ENCODE data around the gene GPI. TPM values are rescaled to one million over a fixed set of nuclear protein-coding genes. Genes with fewer than 3 reads are reported as not detected.

Gene GPI
- 622 and 630 TPM in 2 replicates for total RNA-seq

- no peaks in the 10 kb centered on the region for H3K9me3 Mint-ChIP-seq
- intact Hi-C loops (cut with micrococcal nuclease), result loop anchor here (2.0 kb wide), 1 partner anchor 64 kb away; the partner anchor contains the start of gene UBA2
- DNase-seq (ENCODE audit: low spot score), result peak; percentile 64
- H3K4me3 Mint-ChIP-seq (ENCODE audit: low read depth), result peak within 1 kb of the TSS; percentile 100
- no peaks in the 10 kb centered on the region for H3K27me3 Mint-ChIP-seq (ENCODE audit: low read depth)
- peaks cover 53% of the 10 kb centered on the region for H3K4me1 Mint-ChIP-seq (ENCODE audit: low read depth)
- peak within 1 kb of the TSS; percentile 89 for H3K27ac Mint-ChIP-seq
- H3K36me3 Mint-ChIP-seq (ENCODE audit: low read depth), result peaks cover 47% of the 10 kb centered on the region
Measured at GRCh38 chr19:34364830-34365462, at the start of gene GPI. Gene GPI (plus strand): TSS chr19:34365196. CDS start chr19:34365267, 71 bp downstream.

GRCh38 chr19:34316247-34316646, 48.7 kb upstream of the GPI start:
- DNase-seq (ENCODE audit: low spot score), result no peak
- Mint-ChIP-seq H3K4me3 (ENCODE audit: low read depth) (no peak overlapping the region), H3K4me1 (ENCODE audit: low read depth) (peaks cover 4% of the 10 kb centered on the region), H3K27ac (no peak overlapping the region), H3K9me3 (no peaks in the 10 kb centered on the region), H3K27me3 (ENCODE audit: low read depth) (no peaks in the 10 kb centered on the region), H3K36me3 (ENCODE audit: low read depth) (no peaks in the 10 kb centered on the region)
- intact Hi-C loops (cut with micrococcal nuclease), result no loop called here

DNA sequence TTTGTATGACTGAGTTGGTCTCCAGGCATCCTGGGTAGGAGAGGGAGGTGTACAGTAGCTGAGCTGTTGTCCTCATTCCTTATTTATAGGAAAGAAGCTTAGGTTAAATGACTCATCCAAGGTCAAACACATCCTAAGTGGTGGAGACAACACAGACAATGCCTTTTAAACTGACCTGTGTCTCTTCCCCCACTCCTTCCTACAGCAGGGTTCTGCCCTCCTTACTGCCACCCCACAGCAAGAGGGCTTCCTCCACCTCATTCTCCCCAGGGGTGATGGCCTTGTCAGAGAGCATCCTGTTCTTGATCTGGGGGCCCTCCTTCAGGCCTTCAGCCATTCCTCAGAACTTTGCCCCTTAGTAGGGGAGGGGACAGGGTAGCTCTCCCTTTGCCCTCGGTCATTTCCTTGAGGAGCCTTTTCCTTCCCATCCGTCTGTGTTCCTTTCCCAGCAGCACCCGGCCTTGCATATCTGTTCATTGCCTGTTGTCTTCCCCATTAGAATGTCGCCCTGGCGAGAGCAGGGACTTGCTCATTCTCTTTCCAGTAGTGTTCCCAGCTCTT, 48.2 kb upstream of the GPI start:
- H3K27me3 Mint-ChIP-seq (ENCODE audit: low read depth), result no peaks in the 10 kb centered on the region
- H3K4me3 Mint-ChIP-seq (ENCODE audit: low read depth), result no peak overlapping the region
- DNase-seq (ENCODE audit: low spot score), result no peak
- peaks cover 4% of the 10 kb centered on the region for H3K4me1 Mint-ChIP-seq (ENCODE audit: low read depth)
- H3K27ac Mint-ChIP-seq, result no peak overlapping the region
- no peaks in the 10 kb centered on the region for H3K9me3 Mint-ChIP-seq
- intact Hi-C loops (cut with micrococcal nuclease), result no loop called here
- H3K36me3 Mint-ChIP-seq (ENCODE audit: low read depth), result no peaks in the 10 kb centered on the region

DNA sequence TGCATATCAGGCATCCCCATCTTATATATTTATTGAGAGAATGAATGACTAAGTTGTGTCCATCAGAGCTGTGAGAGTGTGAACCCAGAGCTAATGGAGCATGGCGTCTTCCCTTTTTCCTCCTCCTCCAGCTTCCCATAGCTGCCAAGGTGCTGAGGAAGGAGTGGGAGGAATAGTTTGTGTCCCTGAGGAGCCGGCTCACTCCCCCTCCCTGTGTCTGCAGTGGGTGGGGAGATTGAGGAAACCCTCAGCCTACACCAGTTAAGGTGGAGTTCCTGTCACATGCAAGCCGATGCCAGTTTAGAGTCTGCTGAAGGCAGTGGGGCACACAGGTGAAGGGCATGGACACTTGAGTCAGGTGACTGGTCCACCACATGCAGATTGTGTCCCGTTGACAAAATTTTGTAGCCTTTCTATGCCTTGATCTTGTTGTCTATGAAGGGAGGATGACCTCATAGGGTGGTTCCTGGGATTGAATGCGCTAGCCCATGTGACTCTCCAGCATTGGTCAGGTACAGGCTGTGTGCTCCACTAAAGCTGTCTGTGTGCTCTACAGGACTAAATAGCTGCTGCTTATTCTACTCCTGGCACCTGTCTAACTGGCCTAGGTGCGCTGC, 47.6 kb upstream of the GPI start:
- Mint-ChIP-seq H3K9me3 (no peaks in the 10 kb centered on the region), H3K27ac (no peak overlapping the region), H3K36me3 (ENCODE audit: low read depth) (no peaks in the 10 kb centered on the region), H3K4me1 (ENCODE audit: low read depth) (peaks cover 4% of the 10 kb centered on the region), H3K4me3 (ENCODE audit: low read depth) (no peak overlapping the region), H3K27me3 (ENCODE audit: low read depth) (no peaks in the 10 kb centered on the region)
- no peak for DNase-seq (ENCODE audit: low spot score)
- intact Hi-C loops (cut with micrococcal nuclease), result no loop called here

DNA sequence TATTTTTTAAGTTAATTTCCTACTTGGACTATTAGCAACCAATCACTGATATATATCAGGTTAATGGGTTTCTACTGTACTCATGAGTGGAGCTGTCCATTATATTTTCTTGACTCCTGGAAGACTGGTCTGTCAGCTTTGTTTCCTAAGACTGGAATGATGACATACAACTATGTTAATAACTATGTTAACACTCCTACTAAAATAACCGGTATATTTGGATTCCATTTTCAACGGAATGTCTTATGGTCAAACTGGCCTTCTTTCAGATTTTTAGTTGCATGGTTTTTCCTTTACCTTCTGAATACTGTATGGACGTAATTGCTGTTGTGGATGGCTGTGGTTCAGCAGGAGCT, 45.8 kb upstream of the GPI start:
- no peak overlapping the region for H3K27ac Mint-ChIP-seq
- no peak for DNase-seq (ENCODE audit: low spot score)
- peaks cover 4% of the 10 kb centered on the region for H3K4me1 Mint-ChIP-seq (ENCODE audit: low read depth)
- H3K4me3 Mint-ChIP-seq (ENCODE audit: low read depth), result no peak overlapping the region
- H3K9me3 Mint-ChIP-seq, result no peaks in the 10 kb centered on the region
- H3K36me3 Mint-ChIP-seq (ENCODE audit: low read depth), result no peaks in the 10 kb centered on the region
- intact Hi-C loops (cut with micrococcal nuclease), result no loop called here
- no peaks in the 10 kb centered on the region for H3K27me3 Mint-ChIP-seq (ENCODE audit: low read depth)

GRCh38 chr19:34319785-34320184, 45.2 kb upstream of the GPI start:
- Mint-ChIP-seq H3K36me3 (ENCODE audit: low read depth) (no peaks in the 10 kb centered on the region), H3K27ac (no peak overlapping the region), H3K27me3 (ENCODE audit: low read depth) (no peaks in the 10 kb centered on the region), H3K9me3 (no peaks in the 10 kb centered on the region), H3K4me3 (ENCODE audit: low read depth) (no peak overlapping the region), H3K4me1 (ENCODE audit: low read depth) (peaks cover 4% of the 10 kb centered on the region)
- intact Hi-C loops (cut with micrococcal nuclease), result no loop called here
- no peak for DNase-seq (ENCODE audit: low spot score)

- no peaks in the 10 kb centered on the region for H3K9me3 Mint-ChIP-seq
- no peak overlapping the region for H3K27ac Mint-ChIP-seq
Measured at GRCh38 chr19:34320277-34320676, 44.7 kb upstream of the GPI start.

GRCh38 chr19:34321735-34322134, 43.3 kb upstream of the GPI start:
- H3K4me3 Mint-ChIP-seq (ENCODE audit: low read depth), result no peak overlapping the region
- DNase-seq (ENCODE audit: low spot score), result no peak
- intact Hi-C loops (cut with micrococcal nuclease), result no loop called here
- peaks cover 4% of the 10 kb centered on the region for H3K4me1 Mint-ChIP-seq (ENCODE audit: low read depth)
- H3K27me3 Mint-ChIP-seq (ENCODE audit: low read depth), result no peaks in the 10 kb centered on the region
- no peaks in the 10 kb centered on the region for H3K9me3 Mint-ChIP-seq
- H3K27ac Mint-ChIP-seq, result no peak overlapping the region
- no peaks in the 10 kb centered on the region for H3K36me3 Mint-ChIP-seq (ENCODE audit: low read depth)

More at GRCh38 chr19:34320277-34320676, 44.7 kb upstream of the GPI start:
- DNase-seq (ENCODE audit: low spot score), result no peak
- Mint-ChIP-seq H3K36me3 (ENCODE audit: low read depth) (no peaks in the 10 kb centered on the region), H3K4me1 (ENCODE audit: low read depth) (peaks cover 4% of the 10 kb centered on the region), H3K27me3 (ENCODE audit: low read depth) (no peaks in the 10 kb centered on the region), H3K4me3 (ENCODE audit: low read depth) (no peak overlapping the region)
- intact Hi-C loops (cut with micrococcal nuclease), result no loop called here

DNA sequence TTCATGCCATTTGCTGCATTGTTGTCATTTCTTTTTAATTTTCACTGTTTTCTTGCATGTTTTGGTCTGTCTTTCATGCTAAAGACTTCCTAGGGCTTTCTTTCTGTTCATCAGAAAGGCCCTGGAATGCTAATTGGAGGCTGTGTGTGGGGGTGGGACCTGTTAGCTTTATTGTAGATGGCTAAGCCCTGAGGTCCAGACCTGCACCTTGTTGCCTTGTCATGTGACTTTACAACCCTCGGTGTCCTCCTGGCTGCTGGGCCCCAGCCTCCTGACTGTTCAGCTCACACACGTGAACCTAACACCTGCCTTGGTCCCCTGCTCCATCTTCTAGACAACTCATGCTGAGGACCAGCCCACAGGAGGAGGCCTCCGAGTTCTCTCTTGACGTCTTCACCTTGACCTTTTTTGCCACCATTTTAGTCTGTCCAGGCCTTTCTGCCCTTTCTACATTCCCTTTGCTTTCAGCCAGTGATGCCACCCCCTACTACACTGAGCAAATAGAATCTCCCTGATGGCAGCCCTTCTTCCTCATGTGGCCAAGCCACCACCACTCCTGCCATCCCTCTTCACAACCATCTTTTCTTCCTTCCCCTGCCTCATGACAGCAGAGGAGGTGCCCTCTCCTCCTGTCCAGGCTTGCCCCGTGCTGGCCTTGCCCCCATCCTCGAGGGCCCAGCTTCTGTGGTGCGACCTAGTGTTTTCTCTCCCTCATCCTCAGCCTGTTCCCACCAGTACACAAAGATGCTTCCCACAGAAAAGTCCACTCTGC, 41.4 kb upstream of the GPI start:
- Mint-ChIP-seq H3K4me3 (ENCODE audit: low read depth) (no peak overlapping the region), H3K4me1 (ENCODE audit: low read depth) (no peaks in the 10 kb centered on the region), H3K27ac (peak overlapping the region; percentile 28), H3K27me3 (ENCODE audit: low read depth) (no peaks in the 10 kb centered on the region), H3K36me3 (ENCODE audit: low read depth) (peaks cover 8% of the 10 kb centered on the region), H3K9me3 (no peaks in the 10 kb centered on the region)
- intact Hi-C loops (cut with micrococcal nuclease), result no loop called here
- DNase-seq (ENCODE audit: low spot score), result no peak

GRCh38 chr19:34324320-34324719, 40.7 kb upstream of the GPI start:
- no peaks in the 10 kb centered on the region for H3K9me3 Mint-ChIP-seq
- no peak overlapping the region for H3K4me3 Mint-ChIP-seq (ENCODE audit: low read depth)
- no peaks in the 10 kb centered on the region for H3K4me1 Mint-ChIP-seq (ENCODE audit: low read depth)
- H3K27me3 Mint-ChIP-seq (ENCODE audit: low read depth), result no peaks in the 10 kb centered on the region
- no peak overlapping the region for H3K27ac Mint-ChIP-seq
- no peak for DNase-seq (ENCODE audit: low spot score)
- H3K36me3 Mint-ChIP-seq (ENCODE audit: low read depth), result peaks cover 8% of the 10 kb centered on the region
- intact Hi-C loops (cut with micrococcal nuclease), result no loop called here

- H3K27ac Mint-ChIP-seq, result no peak overlapping the region
- intact Hi-C loops (cut with micrococcal nuclease), result no loop called here
- H3K36me3 Mint-ChIP-seq (ENCODE audit: low read depth), result peaks cover 11% of the 10 kb centered on the region
- no peaks in the 10 kb centered on the region for H3K4me1 Mint-ChIP-seq (ENCODE audit: low read depth)
- DNase-seq (ENCODE audit: low spot score), result no peak
- H3K4me3 Mint-ChIP-seq (ENCODE audit: low read depth), result no peak overlapping the region
- H3K27me3 Mint-ChIP-seq (ENCODE audit: low read depth), result no peaks in the 10 kb centered on the region
- H3K9me3 Mint-ChIP-seq, result no peaks in the 10 kb centered on the region
Measured at GRCh38 chr19:34325181-34325580, 39.8 kb upstream of the GPI start.

- Mint-ChIP-seq H3K4me1 (ENCODE audit: low read depth) (no peaks in the 10 kb centered on the region), H3K27ac (no peak overlapping the region), H3K27me3 (ENCODE audit: low read depth) (no peaks in the 10 kb centered on the region), H3K36me3 (ENCODE audit: low read depth) (peaks cover 13% of the 10 kb centered on the region), H3K9me3 (no peaks in the 10 kb centered on the region), H3K4me3 (ENCODE audit: low read depth) (no peak overlapping the region)
- intact Hi-C loops (cut with micrococcal nuclease), result no loop called here
- DNase-seq (ENCODE audit: low spot score), result no peak
Measured at GRCh38 chr19:34325981-34326787, 38.8 kb upstream of the GPI start.

Data from activated T-helper 2 cell treated with anti-CD3 and anti-CD28 coated beads, Interferon-gamma antibody, Interleukin-2, Interleukin-4, amounts not matched to agents 10 μg/mL and 5 μg/mL and 100 μg/mL, durations not matched to agents 14 hours and 24 hours and 36 hours (primary cell).